HepG2 (cell line): ENCODE measurements around the gene SGO1.

Source experiments
- ATF1 ChIP-seq: IDR thresholded peaks from 2 replicates; pipeline ENCODE4 v1.6.1; 2016; ENCODE audit warnings: mild to moderate bottlenecking, control low read depth
- ATF4 ChIP-seq, 2 experiments: fragments of 450-650 bp in 1 of 2; sonication (generic) in 1 of 2; formaldehyde crosslinking; IDR thresholded peaks; 2 replicates each; pipeline versions ENCODE4 v1.5.0 to v1.8.0; 2020 to 2022; ENCODE audit warnings: mild to moderate bottlenecking in 1 of 2, missing genetic modification reagents in 1 of 2
- CTCF ChIP-seq: sonication (generic); formaldehyde crosslinking; IDR thresholded peaks from 2 replicates; pipeline ENCODE4 v1.5.0; 2020; ENCODE audit warnings: mild to moderate bottlenecking, missing genetic modification reagents, moderate library complexity
- EP300 ChIP-seq, 3 experiments: sonication (generic) in 1 of 3; formaldehyde crosslinking in 1 of 3; IDR thresholded peaks; 2 replicates each; pipeline versions ENCODE4 v1.5.1 to v1.6.1; 2011 to 2020; ENCODE audit warnings: low read depth in 2 of 3, low read length in 2 of 3, borderline replicate concordance in 1 of 3, improper control_type of control experiment in 1 of 3, mild to moderate bottlenecking in 1 of 3, missing genetic modification reagents in 1 of 3, moderate library complexity in 1 of 3
- MAX ChIP-seq: IDR thresholded peaks from 2 replicates; pipeline ENCODE4 v1.6.1; 2012; ENCODE audit warnings: inconsistent platforms
- MEIS2 ChIP-seq: sonication (generic); formaldehyde crosslinking; IDR thresholded peaks from 2 replicates; pipeline ENCODE4 v1.9.0; 2021; ENCODE audit warnings: mild to moderate bottlenecking, missing genetic modification reagents
- MLXIP ChIP-seq: sonication (generic); formaldehyde crosslinking; IDR thresholded peaks from 2 replicates; pipeline ENCODE4 v1.9.0; 2021; ENCODE audit warnings: missing genetic modification reagents, borderline replicate concordance
- ZNF580 ChIP-seq: IDR thresholded peaks from 2 replicates; pipeline ENCODE4 v1.6.1; 2016; ENCODE audit warnings: low read depth, borderline replicate concordance

- TF ChIP-seq MEIS2 (no peak), MLXIP (CRISPR knock-in tag) (no peak), MAX (no peak), ATF4 (CRISPR knock-in tag; IDR thresholded peaks at IDR 0.05) (no peak), EP300 (IDR thresholded peaks at IDR 0.05; ENCODE audit: low read depth in 2 of 2, low read length in 2 of 2) (no peak), EP300 (CRISPR knock-in tag; IDR thresholded peaks at IDR 0.05; ENCODE audit: borderline replicate concordance) (no peak), ZNF580 (CRISPR knock-in tag) (no peak), CTCF (CRISPR knock-in tag) (no peak), ATF1 (CRISPR knock-in tag) (no peak)
Measured at GRCh38 chr3:20235796-20236195, 49.8 kb upstream of the SGO1 start.
